IPS DF 6.9 (cell line): Measurements from ENCODE around the gene ALDH6A1.

Source experiments
- DNase-seq: peaks from one replicate; pipeline ENCODE4 v3.0.0-alpha.2; 2013; ENCODE audit warnings: low read depth, low spot score
- H3K27ac ChIP-seq: one replicate; pipeline ENCODE4 v1.5.1; 2013; ENCODE audit warnings: low read length, control low read depth
- H3K27me3 ChIP-seq: 2 replicates; pipeline ENCODE4 v1.6.1; 2013; ENCODE audit warnings: mild to moderate bottlenecking, low read length; ENCODE audit not compliant: control insufficient read depth, insufficient read depth
- H3K36me3 ChIP-seq: 2 replicates; pipeline ENCODE4 v1.6.1; 2013; ENCODE audit warnings: low read length; ENCODE audit not compliant: control insufficient read depth, insufficient read depth
- H3K4me1 ChIP-seq: 2 replicates; pipeline ENCODE4 v1.6.1; 2013; ENCODE audit warnings: low read length; ENCODE audit not compliant: control insufficient read depth, insufficient read depth
- H3K4me3 ChIP-seq: 2 replicates; pipeline ENCODE4 v1.5.1; 2013; ENCODE audit warnings: mild to moderate bottlenecking, low read length
- H3K9me3 ChIP-seq: 2 replicates; pipeline ENCODE4 v1.6.1; 2013; ENCODE audit warnings: low read length, inconsistent platforms; ENCODE audit not compliant: control insufficient read depth, insufficient read depth
- WGBS: extraction: QIAGEN DNeasy Blood & Tissue Kit; methylation state at CpG from one replicate; pipeline ENCODE4 v1.1.7; 2013; ENCODE audit warnings: mixed read lengths, missing lambda C conversion rate; ENCODE audit not compliant: insufficient read length, insufficient coverage; 5-methylcytosine and 5-hydroxymethylcytosine counted together

The ALDH6A1 gene

GRCh38 chr14:74085047-74085637 is 889 bp upstream of the ALDH6A1 start:
- no peak overlapping the region for H3K27ac ChIP-seq
- H3K4me1 ChIP-seq: no peaks in the 10 kb centered on the region
- no peak for DNase-seq
- no peaks in the 10 kb centered on the region for H3K9me3 ChIP-seq
- H3K4me3 ChIP-seq: peak overlapping the region; percentile 79; the same call in 1 of the 2 replicates
- no peaks in the 10 kb centered on the region for H3K36me3 ChIP-seq
- no CpG with 5 or more reads among the region's 26 CpGs for whole genome bisulfite sequencing
- no peaks in the 10 kb centered on the region for H3K27me3 ChIP-seq

GRCh38 chr14:74083784-74084276 is 423 bp downstream of the ALDH6A1 start:
- DNase-seq: no peak
- H3K27ac ChIP-seq: no peak overlapping the region
- no peaks in the 10 kb centered on the region for H3K4me1 ChIP-seq
- peak overlapping the region; percentile 85 for H3K4me3 ChIP-seq
- H3K36me3 ChIP-seq: no peaks in the 10 kb centered on the region
- no peaks in the 10 kb centered on the region for H3K9me3 ChIP-seq
- WGBS: no CpG with 5 or more reads among the region's 15 CpGs
- H3K27me3 ChIP-seq: no peaks in the 10 kb centered on the region

GRCh38 chr14:74083161-74083560 is 1.1 kb downstream of the ALDH6A1 start:
- DNase-seq: no peak
- no peaks in the 10 kb centered on the region for H3K27me3 ChIP-seq
- H3K36me3 ChIP-seq: no peaks in the 10 kb centered on the region
- H3K4me3 ChIP-seq: peak overlapping the region; percentile 85; the same call in 1 of the 2 replicates
- no peaks in the 10 kb centered on the region for H3K4me1 ChIP-seq
- no peaks in the 10 kb centered on the region for H3K9me3 ChIP-seq
- no CpG with 5 or more reads among the region's 3 CpGs for WGBS
- no peak overlapping the region for H3K27ac ChIP-seq

GRCh38 chr14:74081491-74081890 is 2.8 kb downstream of the ALDH6A1 start:
- H3K9me3 ChIP-seq: no peaks in the 10 kb centered on the region
- DNase-seq: no peak
- no peak overlapping the region for H3K27ac ChIP-seq
- WGBS: no CpG with 5 or more reads among the region's 3 CpGs
- H3K4me1 ChIP-seq: no peaks in the 10 kb centered on the region
- H3K36me3 ChIP-seq: no peaks in the 10 kb centered on the region
- no peak overlapping the region for H3K4me3 ChIP-seq
- H3K27me3 ChIP-seq: no peaks in the 10 kb centered on the region

- Histone ChIP-seq H3K4me1 (no peaks in the 10 kb centered on the region), H3K27ac (no peak overlapping the region), H3K27me3 (no peaks in the 10 kb centered on the region), H3K4me3 (no peak overlapping the region), H3K36me3 (no peaks in the 10 kb centered on the region), H3K9me3 (no peaks in the 10 kb centered on the region)
- no CpG with 5 or more reads among the region's 4 CpGs for WGBS
- no peak for DNase-seq
These were observed 3.3 kb downstream of the ALDH6A1 start for GRCh38 chr14:74080820-74081460.

GRCh38 chr14:74077401-74077800 is 6.9 kb downstream of the ALDH6A1 start:
- H3K27me3 ChIP-seq: no peaks in the 10 kb centered on the region
- WGBS: no CpG with 5 or more reads among the region's 1 CpG
- H3K36me3 ChIP-seq: 0 out of 2 replicates have a peak, but pooled peaks cover under 1% of the 10 kb centered on the region
- no peaks in the 10 kb centered on the region for H3K4me1 ChIP-seq
- no peaks in the 10 kb centered on the region for H3K9me3 ChIP-seq
- DNase-seq: no peak
- no peak overlapping the region for H3K27ac ChIP-seq
- H3K4me3 ChIP-seq: no peak overlapping the region

GRCh38 chr14:74065746-74066575 is 18.3 kb downstream of the ALDH6A1 start:
- no CpG with 5 or more reads among the region's 3 CpGs for WGBS
- Histone ChIP-seq H3K9me3 (no peaks in the 10 kb centered on the region), H3K4me3 (no peak overlapping the region), H3K27me3 (no peaks in the 10 kb centered on the region), H3K27ac (no peak overlapping the region), H3K4me1 (no peaks in the 10 kb centered on the region), H3K36me3 (peaks cover 8% of the 10 kb centered on the region; the same call in 1 of the 2 replicates)
- no peak for DNase-seq

- Histone ChIP-seq H3K27ac (no peak overlapping the region), H3K27me3 (no peaks in the 10 kb centered on the region), H3K4me1 (no peaks in the 10 kb centered on the region), H3K4me3 (no peak overlapping the region), H3K9me3 (no peaks in the 10 kb centered on the region), H3K36me3 (peaks cover 8% of the 10 kb centered on the region; the same call in 1 of the 2 replicates)
- WGBS: no CpG with 5 or more reads among the region's 3 CpGs
- no peak for DNase-seq
These were observed 19.4 kb downstream of the ALDH6A1 start for GRCh38 chr14:74064883-74065282.

GRCh38 chr14:74064426-74064825 is 19.8 kb downstream of the ALDH6A1 start:
- Histone ChIP-seq H3K4me3 (no peak overlapping the region), H3K27ac (no peak overlapping the region), H3K4me1 (no peaks in the 10 kb centered on the region), H3K27me3 (no peaks in the 10 kb centered on the region), H3K36me3 (peaks cover 8% of the 10 kb centered on the region; the same call in 1 of the 2 replicates), H3K9me3 (no peaks in the 10 kb centered on the region)
- DNase-seq: no peak

- WGBS: no CpG with 5 or more reads among the region's 2 CpGs
- H3K27ac ChIP-seq: no peak overlapping the region
- peaks cover 8% of the 10 kb centered on the region; the same call in 1 of the 2 replicates for H3K36me3 ChIP-seq
- H3K4me3 ChIP-seq: no peak overlapping the region
- H3K27me3 ChIP-seq: no peaks in the 10 kb centered on the region
- no peaks in the 10 kb centered on the region for H3K4me1 ChIP-seq
- DNase-seq: no peak
- H3K9me3 ChIP-seq: no peaks in the 10 kb centered on the region
These were observed 21.5 kb downstream of the ALDH6A1 start for GRCh38 chr14:74062809-74063150.
